Heart right ventricle (tissue), 16 donors: ENCODE results near the gene CCDC197. TPM values are rescaled to one million over a fixed set of nuclear protein-coding genes. Genes with fewer than 3 reads are reported as not detected.

Source experiments
- ATAC-seq, 8 donors: fragments of 200-7000 bp; cut with Tn5 transposase; one replicate each; pipeline ENCODE4 v1.9.1; 2020; ENCODE audit warnings: mild to moderate bottlenecking in 8 of 8, moderate library complexity in 8 of 8, moderate number of reproducible peaks in 1 of 8
- DNase-seq, 2 donors: peaks; one replicate each; pipeline ENCODE4 v3.0.0-alpha.2; 2020
- H3K27ac ChIP-seq, 10 donors: fragments of 200-600 bp; sonication (generic) in 2 of 10; one replicate each; pipeline versions ENCODE4 v1.5.0 to v1.8.0; 2020 to 2022; ENCODE audit warnings: mild to moderate bottlenecking in 3 of 10
- H3K27me3 ChIP-seq, 7 donors: fragments of 200-600 bp; one replicate each; pipeline ENCODE4 v1.8.0; 2021 to 2022; ENCODE audit warnings: mild to moderate bottlenecking in 2 of 7
- H3K36me3 ChIP-seq, 9 donors: fragments of 200-600 bp; sonication (generic) in 1 of 9; one replicate each; pipeline versions ENCODE4 v1.5.0 to v1.8.0; 2020 to 2022; ENCODE audit warnings: mild to moderate bottlenecking in 2 of 9
- H3K4me1 ChIP-seq, 9 donors: fragments of 200-600 bp; sonication (generic) in 1 of 9; one replicate each; pipeline versions ENCODE4 v1.5.0 to v1.8.0; 2020 to 2022; ENCODE audit warnings: mild to moderate bottlenecking in 4 of 9
- H3K4me3 ChIP-seq, 10 donors: fragments of 200-600 bp; sonication (generic) in 2 of 10; one replicate each; pipeline versions ENCODE4 v1.5.0 to v1.8.0; 2020 to 2022; ENCODE audit warnings: mild to moderate bottlenecking in 7 of 10, moderate library complexity in 2 of 10
- H3K9me3 ChIP-seq, 11 donors: fragments of 200-600 bp in 10 of 11; sonication (generic) in 2 of 11; one replicate each; pipeline versions ENCODE4 v1.5.0 to v1.8.0; 2013 to 2022; ENCODE audit warnings: mild to moderate bottlenecking in 2 of 11, control low read depth in 1 of 11, moderate library complexity in 1 of 11
- WGBS, 2 donors: extraction: QIAGEN DNeasy Blood & Tissue Kit; methylation state at CpG; one replicate each; pipeline ENCODE4 v1.1.7; 2013; ENCODE audit warnings: inconsistent platforms in 1 of 2; 5-methylcytosine and 5-hydroxymethylcytosine counted together
- intact Hi-C, 10 donors: fragments of 100-400 bp; cut with DNase I; formaldehyde crosslinking; loops; one replicate each; pipeline versions ENCODE4 v1.11.1 to v1.14.2; 2022
- polyA plus RNA-seq, 2 donors: library from polyadenylated mRNA; stranded (reverse); fragments of 200-250 nt; gene quantifications; one replicate each; pipeline ENCODE4 v1.2.3, GENCODE V29; 2013
- total RNA-seq, 10 donors: library from RNA; stranded (reverse); fragmentation: NEBNext Ultra II Directional in 3 of 10; extraction: Animal tissue kit (Norgen Biotek cat#: 25700) in 3 of 10; gene quantifications; one replicate each; pipeline versions ENCODE4 v1.2.1 to v1.2.4, GENCODE V29; 2021 to 2023
- TF ChIP-seq, protein P1 (sequence below), 9 donors: fragments of 200-600 bp; sonication (generic) in 2 of 9; IDR thresholded peaks; one replicate each; pipeline versions ENCODE4 v1.5.0 to v1.8.0; 2021 to 2022; ENCODE audit warnings: antibody characterized with exemption in 9 of 9, mild to moderate bottlenecking in 5 of 9, moderate library complexity in 1 of 9
- donor health status: Arrhythmogenic right ventricular cardiomyopathy.
- donor health status: ischemic (EF 13 %, LVEDD 7.1; RV severe dilation, severe dysfunction).
- donor health status: healthy with polysubstance abuse.
- donor health status: DM: no; HTN: yes; CAD: no.
- donor health status: DM: no; HTN: no; CAD: no.
- donor health status: ischemic (EF 25% LVEDD 6.9; RV normal size, moderate dysfunction).
- donor health status: ischemic (EF 25% LVEDD 5.7; RV mildly dilated, moderate dysfunction).
- donor health status: healthy.
- donor health status: DM: yes; HTN: yes; CAD: no.
- donor health status: Ischemic cardiomyopathy.
- donor health status: ischemic (EF 35%, LVEDD 5.7; RV mildly dilated, moderate dysfunction).
- donor health status: nonischemic (EF 11% LVEDD 7.7; RV severe dilation, severe dysfunction).
- donor health status: DM: yes; HTN: yes; CAD: no.
- donor health status: PGD.
- donor health status: ischemic (EF 29% LVEDD 5.4; RV normal size, mild dysfunction).
- donor health status: nonischemic (EF 23%, LVEDD 6.1; RV moderate dilation, normal function).

The CCDC197 gene
- total and polyA plus RNA-seq, 12 donors, result 0.40 to 1.6 (median 0.86) TPM; not detected in 2

DNA sequence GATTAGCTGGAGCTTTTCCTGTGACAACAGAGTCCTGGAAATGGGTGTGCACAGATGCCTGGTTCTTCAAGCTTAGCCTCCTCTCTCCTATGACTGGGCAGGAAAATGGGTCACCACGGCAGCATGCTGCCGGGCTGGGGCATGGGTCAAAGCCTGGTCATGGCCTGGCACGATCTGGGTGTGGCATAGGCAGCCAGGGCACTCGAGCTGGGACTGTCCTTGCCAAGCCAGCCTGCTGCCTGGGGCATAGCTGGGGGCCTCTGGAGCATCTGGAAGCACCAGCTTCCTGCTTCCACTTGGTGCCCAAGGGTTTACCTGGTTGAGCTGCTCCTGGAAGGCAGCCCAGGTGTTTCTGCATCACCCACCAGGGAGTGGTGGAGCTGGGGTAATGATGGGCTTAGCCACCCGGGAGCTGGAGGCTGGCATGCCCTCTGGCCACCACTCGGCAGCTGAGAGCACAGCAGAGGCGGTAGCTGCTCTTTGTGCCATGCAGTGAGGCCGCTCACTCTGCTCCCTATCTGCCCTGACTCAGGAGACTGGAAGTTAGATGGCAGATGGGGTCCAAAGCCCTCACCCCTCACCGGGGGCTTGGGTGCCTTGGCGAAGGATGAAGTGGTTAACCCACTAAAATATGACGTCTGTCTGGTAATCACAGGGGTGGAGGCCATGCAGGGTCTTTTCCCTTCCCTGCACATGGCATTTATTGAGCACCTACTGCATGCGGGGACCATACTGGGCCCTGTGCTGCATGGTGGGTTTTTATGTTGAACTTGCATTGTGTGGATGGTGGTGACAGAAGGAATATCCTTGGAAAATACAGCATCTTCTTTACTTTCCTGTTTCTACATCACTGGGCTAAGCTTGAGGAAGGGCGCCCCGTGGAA lies 30.7 kb downstream of the CCDC197 start:
- 91 to 92% methylated on average over 14 of the region's 14 CpGs for WGBS, 2 donors
- Histone ChIP-seq H3K36me3 (no peaks in the 10 kb centered on the region), H3K27ac (no peak overlapping the region), H3K4me1 (peaks cover 0 to 28% (median 6%) of the 10 kb centered on the region in 9 donors), H3K9me3 (no peaks in the 10 kb centered on the region), H3K27me3 (peaks cover 0 to 1% (median 0%) of the 10 kb centered on the region in 7 donors), H3K4me3 (no peak overlapping the region)
- DNase-seq (no peak), ATAC-seq (no peak)
- TF ChIP-seq, protein P1, sequence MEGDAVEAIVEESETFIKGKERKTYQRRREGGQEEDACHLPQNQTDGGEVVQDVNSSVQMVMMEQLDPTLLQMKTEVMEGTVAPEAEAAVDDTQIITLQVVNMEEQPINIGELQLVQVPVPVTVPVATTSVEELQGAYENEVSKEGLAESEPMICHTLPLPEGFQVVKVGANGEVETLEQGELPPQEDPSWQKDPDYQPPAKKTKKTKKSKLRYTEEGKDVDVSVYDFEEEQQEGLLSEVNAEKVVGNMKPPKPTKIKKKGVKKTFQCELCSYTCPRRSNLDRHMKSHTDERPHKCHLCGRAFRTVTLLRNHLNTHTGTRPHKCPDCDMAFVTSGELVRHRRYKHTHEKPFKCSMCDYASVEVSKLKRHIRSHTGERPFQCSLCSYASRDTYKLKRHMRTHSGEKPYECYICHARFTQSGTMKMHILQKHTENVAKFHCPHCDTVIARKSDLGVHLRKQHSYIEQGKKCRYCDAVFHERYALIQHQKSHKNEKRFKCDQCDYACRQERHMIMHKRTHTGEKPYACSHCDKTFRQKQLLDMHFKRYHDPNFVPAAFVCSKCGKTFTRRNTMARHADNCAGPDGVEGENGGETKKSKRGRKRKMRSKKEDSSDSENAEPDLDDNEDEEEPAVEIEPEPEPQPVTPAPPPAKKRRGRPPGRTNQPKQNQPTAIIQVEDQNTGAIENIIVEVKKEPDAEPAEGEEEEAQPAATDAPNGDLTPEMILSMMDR (IDR thresholded peaks at IDR 0.05), result no peak
- intact Hi-C loops, result loop anchor here in 2 of 10 donors (5.0 kb wide), 1 partner anchor 54 kb away; the partner anchor contains the start of genes DDX24 (in 2 of the 2) and IFI27L1 (in 2 of the 2)

DNA sequence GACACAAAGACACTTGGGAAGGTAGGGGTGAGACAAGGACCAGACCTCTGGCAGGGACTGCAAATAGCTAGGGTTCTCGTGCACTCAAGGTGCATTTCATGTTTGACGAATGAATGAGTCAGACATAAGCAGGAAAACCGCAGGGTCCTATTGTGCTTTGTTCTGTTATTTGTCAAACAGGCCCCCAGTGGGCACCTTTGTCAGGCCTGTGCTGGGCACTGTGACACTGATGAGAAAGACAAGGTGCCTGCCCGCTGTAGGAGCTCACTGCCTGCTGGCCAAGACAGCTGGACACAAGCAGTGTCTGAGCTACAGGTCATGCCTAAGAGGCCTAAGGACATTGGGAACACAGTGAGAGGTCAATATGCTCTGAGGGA lies 31.3 kb downstream of the CCDC197 start:
- TF ChIP-seq, protein P1 (IDR thresholded peaks at IDR 0.05), result no peak
- H3K4me3 ChIP-seq, result no peak overlapping the region
- no peak overlapping the region for H3K27ac ChIP-seq
- intact Hi-C loops, result loop anchor here in 2 of 10 donors (5.0 kb wide), 1 partner anchor 54 kb away; the partner anchor contains the start of genes DDX24 (in 2 of the 2) and IFI27L1 (in 2 of the 2)
- H3K4me1 ChIP-seq, result peaks cover 0 to 28% (median 6%) of the 10 kb centered on the region in 9 donors
- 87% methylated on average over 4 of the region's 4 CpGs for WGBS, 2 donors
- no peaks in the 10 kb centered on the region for H3K27me3 ChIP-seq
- no peaks in the 10 kb centered on the region for H3K36me3 ChIP-seq
- no peaks in the 10 kb centered on the region for H3K9me3 ChIP-seq
- DNase-seq (no peak), ATAC-seq (no peak)

DNA sequence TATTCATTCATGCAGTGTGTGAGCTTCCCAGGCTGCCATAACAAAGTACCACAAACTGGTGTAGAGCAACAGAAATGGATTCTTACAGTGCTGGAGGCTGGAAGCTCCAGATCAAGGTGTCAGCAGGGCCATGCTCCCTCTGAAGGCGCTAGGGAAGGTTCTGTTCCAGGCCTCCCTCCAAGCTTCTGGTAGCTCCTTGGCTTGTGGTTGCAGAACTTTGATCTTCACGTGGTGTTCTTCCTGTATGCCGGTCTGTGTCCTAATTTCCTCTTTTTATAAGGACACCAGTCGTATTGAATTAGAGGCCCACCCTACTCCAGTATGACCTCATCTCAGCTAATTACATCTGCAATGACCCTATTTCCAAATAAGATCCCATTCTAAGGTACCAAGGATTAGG lies 32.2 kb downstream of the CCDC197 start:
- H3K36me3 ChIP-seq, result no peaks in the 10 kb centered on the region
- no peak overlapping the region for H3K4me3 ChIP-seq
- intact Hi-C loops, result loop anchor here in 2 of 10 donors (5.0 kb wide), 1 partner anchor 53 kb away; the partner anchor contains the start of genes DDX24 (in 2 of the 2) and IFI27L1 (in 2 of the 2)
- 57 to 75% methylated on average over 4 of the region's 4 CpGs for WGBS, 2 donors
- TF ChIP-seq, protein P1 (IDR thresholded peaks at IDR 0.05), result no peak
- H3K4me1 ChIP-seq, result peaks cover 0 to 28% (median 6%) of the 10 kb centered on the region in 9 donors
- H3K9me3 ChIP-seq, result no peaks in the 10 kb centered on the region
- no peaks in the 10 kb centered on the region for H3K27me3 ChIP-seq
- DNase-seq, result no peak
- ATAC-seq, result no peak
- no peak overlapping the region for H3K27ac ChIP-seq

DNA sequence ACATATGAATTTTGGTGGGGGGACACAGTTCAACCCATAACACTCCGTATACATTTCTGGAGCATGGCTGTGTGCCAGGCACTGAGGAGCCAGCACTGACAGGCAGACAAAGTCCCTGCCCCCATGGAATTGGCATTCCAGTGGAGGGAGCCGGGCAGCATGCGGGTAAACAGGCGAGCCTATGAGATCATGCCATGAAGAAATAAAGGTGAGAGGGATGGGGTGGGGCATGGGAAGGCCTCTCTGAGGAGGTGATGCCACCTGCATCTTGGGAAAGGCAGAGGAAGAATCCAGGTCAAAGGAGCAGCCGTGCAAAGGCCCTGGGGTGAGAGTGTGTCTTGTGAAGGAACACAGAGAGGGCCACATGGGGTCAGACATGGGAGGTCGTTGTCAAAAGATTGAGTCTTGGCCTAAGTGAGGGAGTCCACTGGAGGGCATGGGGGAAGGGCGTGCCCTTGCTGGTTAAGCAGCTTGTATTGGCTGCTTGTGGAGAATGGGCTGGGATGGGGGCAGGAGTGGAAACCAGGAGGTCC lies 32.6 kb downstream of the CCDC197 start:
- no peak overlapping the region for H3K27ac ChIP-seq
- H3K9me3 ChIP-seq, result peaks cover 0 to 4% (median 0%) of the 10 kb centered on the region in 11 donors
- DNase-seq (no peak), ATAC-seq (no peak)
- TF ChIP-seq, protein P1 (IDR thresholded peaks at IDR 0.05), result no peak
- WGBS, 2 donors, result 78 to 90% methylated on average over 7 of the region's 7 CpGs
- no peaks in the 10 kb centered on the region for H3K36me3 ChIP-seq
- H3K27me3 ChIP-seq, result no peaks in the 10 kb centered on the region
- peaks cover 0 to 28% (median 6%) of the 10 kb centered on the region in 9 donors for H3K4me1 ChIP-seq
- intact Hi-C loops, result loop anchor here in 2 of 10 donors (5.0 kb wide), 1 partner anchor 53 kb away; the partner anchor contains the start of genes DDX24 (in 2 of the 2) and IFI27L1 (in 2 of the 2)
- no peak overlapping the region for H3K4me3 ChIP-seq
